HG03378 (cell line): ENCODE results near the gene XBP1.
"Not testable (repeated sequence)": the region's sequence is repeated elsewhere in the genome, so short reads cannot be mapped to it uniquely, and the experiment has no call there.

Experiments used
- ATAC-seq: cut with Tn5 transposase; IDR thresholded peaks from one replicate; pipeline ENCODE4 v1.9.1; 2021; ENCODE audit warnings: mild to moderate bottlenecking, moderate library complexity; ENCODE audit not compliant: unreplicated experiment

Gene XBP1

GRCh38 chr22:28754512-28754911 lies 45.9 kb downstream of the XBP1 start:
- not testable (repeated sequence) for ATAC-seq

DNA sequence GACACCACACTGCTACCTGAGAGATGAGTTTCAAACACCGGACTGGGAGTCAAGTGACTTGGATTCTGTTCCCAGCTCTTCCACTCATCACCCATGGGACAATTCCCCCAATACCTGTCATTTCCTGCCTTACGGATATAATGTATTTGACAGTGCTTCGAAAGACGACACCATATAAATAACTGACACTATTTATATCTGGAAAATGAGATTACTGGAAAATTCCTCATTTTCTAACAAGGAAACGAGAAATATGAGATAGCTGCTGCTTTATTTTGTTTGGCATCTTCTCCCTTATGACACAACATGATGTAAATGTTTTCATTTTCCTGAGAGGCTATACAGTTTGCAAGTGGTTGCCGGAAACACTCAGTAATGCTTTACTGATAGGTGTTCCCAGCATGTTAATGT lies 49.9 kb downstream of the XBP1 start:
- ATAC-seq, result no peak
